22Rv1 (cell line): ENCODE measurements around the gene ROR1.

Experiments
- CTCF ChIP-seq: fragments of 450-650 bp; IDR thresholded peaks from 2 replicates; pipeline ENCODE4 v1.5.1; 2017; ENCODE audit warnings: mild to moderate bottlenecking
- ZFX ChIP-seq: fragments of 450-650 bp; IDR thresholded peaks from 2 replicates; pipeline ENCODE4 v1.6.1; 2017; ENCODE audit warnings: antibody characterized with exemption, borderline replicate concordance

GRCh38 chr1:63878932-63879331 lies 105.1 kb downstream of the ROR1 start:
- no peak for TF ChIP-seq CTCF
- TF ChIP-seq ZFX, result no peak
